ENCODE measurements around the gene ANK3.

Gene ANK3

GRCh38 chr10:60207894-60208293 is 181.8 kb downstream of the ANK3 start:
- DNase-seq: no peak

DNA sequence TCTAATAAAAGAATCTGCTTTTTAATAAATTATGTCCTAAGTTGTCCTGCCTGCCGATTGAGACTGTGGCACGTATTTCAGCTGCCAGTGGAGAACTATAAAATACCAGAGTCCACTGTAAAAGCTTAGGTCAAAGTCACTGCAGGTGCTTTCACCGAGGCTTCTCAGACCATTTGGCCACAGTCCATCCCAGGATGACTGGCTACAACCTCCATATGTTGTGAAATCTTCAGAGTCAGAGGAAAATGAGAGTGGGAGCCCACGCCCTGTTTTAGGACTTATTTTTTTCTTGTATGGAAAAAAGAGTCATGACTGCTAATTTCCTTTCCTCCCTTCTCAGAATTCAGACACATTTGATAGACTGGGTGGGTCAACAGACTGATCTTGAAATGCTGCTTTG is 182.9 kb downstream of the ANK3 start:
- no peak for DNase-seq

DNA sequence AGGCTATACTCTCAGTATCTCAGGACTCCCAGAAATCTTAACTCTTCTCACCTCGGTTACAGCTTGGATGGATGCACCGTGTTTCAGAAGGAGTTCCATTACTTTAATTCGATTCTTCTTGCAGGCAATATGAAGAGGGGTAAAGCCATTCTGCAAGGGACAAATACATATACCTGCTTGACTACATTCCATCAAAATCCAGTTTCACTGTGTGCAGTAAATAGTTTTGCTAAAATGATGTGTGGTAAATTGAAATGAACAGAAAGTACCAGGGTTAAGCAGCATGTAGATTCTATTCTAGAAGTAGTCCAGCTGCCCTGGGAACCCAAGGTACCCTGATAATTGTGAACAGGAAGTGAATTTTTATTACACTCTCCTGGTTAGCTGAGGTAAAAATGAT is 183.9 kb downstream of the ANK3 start:
- no peak for DNase-seq

DNA sequence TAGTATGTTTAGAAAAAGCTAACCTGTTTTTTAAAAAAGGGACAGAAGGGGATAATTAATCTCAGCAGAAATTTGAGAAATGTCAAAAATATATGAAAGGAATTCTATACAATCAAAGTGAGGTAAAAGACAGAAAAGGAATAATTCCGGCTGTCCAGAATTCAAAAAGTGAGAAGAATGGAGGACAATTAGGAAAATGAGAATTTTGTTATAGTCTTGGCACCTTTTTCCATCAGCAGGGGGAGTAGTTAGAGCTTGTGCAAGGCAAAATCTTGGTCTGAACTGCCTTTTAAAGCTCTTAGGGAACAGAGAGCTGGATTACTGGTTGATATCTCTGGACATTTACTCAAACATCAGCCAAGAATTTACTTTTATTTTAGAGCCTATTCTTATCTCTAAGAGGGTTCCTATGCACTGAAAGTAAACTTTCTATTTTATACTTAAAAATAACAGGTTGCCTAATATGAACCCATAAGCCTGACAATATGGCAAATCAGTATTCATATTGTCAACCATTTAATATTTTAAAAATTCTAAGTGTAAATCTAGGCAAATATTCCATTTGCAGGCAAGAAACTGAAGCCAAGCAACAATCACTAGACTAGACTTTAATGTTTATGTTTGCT is 185.6 kb downstream of the ANK3 start:
- DNase-seq: no peak

DNA sequence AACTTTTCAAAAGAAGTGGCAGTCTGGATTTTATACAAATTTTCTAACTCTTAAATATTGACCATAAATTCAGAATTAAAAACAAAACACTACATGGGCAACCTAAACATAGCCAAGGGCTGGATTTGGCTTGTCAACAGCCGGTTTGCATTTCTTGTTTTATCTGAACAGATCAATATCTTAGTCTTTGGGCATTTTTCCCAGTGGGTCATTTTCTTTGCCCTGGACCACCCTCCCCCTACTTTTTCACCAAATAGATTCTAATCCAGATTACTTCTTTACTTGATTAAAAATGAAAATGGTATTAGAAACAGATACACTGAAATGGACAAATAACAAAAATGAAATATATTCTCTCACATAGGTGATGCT is 189.0 kb downstream of the ANK3 start:
- DNase-seq: no peak

GRCh38 chr10:60200012-60200681 is 189.5 kb downstream of the ANK3 start:
- DNase-seq: no peak

DNA sequence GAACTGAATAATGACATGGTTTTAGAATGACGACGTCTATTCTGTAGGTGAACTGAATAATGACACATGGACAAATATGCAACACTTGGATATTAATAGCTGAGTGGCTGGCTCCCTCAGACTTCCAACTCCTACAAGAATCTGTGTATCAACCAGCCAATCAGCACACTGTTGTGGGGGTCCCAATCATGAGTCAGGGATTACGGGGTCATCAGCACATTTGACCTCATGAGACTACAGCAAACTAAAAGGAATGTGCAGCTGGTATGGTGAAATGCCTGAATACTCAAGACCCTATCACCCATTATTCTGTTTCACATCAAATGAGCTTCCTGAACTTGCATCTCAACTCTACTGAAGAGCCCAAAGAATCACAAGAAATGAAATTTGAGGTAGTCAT is 192.5 kb downstream of the ANK3 start:
- no peak for DNase-seq

GRCh38 chr10:60194421-60194820 is 195.3 kb downstream of the ANK3 start:
- no peak for DNase-seq

GRCh38 chr10:60192946-60193345 is 196.7 kb downstream of the ANK3 start:
- DNase-seq: no peak

DNA sequence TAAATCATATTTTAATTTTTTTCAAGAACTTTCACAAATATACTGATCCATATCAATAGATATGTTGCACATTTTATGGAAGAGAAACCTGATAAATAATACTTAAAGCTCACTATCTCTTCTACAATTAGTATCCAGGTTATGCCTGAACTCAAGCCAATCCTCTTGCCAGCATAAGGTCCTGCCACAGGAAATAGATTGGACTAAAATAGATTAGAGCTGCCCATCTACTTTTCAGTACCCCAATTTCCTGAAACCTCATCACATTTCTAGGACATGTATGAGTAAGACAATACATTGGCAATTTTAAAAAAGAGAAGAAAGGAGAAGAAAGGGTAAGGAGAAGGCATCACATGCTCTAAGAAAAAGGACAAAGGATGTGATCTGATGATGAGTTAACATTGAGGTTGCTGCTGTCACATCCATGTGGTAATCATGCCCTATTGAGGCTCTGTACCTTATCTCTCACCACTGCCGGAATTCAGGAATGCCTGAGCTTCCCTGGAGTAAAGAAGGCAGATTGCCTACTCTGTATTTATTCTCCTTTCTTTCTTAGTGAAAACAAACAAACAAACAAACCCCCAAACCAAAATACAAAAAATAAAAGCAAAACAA is 199.7 kb downstream of the ANK3 start:
- DNase-seq: no peak

GRCh38 chr10:60188548-60188947 is 201.1 kb downstream of the ANK3 start:
- DNase-seq: no peak

- no peak for DNase-seq
Observed at GRCh38 chr10:60187691-60188090, 202.0 kb downstream of the ANK3 start.

DNA sequence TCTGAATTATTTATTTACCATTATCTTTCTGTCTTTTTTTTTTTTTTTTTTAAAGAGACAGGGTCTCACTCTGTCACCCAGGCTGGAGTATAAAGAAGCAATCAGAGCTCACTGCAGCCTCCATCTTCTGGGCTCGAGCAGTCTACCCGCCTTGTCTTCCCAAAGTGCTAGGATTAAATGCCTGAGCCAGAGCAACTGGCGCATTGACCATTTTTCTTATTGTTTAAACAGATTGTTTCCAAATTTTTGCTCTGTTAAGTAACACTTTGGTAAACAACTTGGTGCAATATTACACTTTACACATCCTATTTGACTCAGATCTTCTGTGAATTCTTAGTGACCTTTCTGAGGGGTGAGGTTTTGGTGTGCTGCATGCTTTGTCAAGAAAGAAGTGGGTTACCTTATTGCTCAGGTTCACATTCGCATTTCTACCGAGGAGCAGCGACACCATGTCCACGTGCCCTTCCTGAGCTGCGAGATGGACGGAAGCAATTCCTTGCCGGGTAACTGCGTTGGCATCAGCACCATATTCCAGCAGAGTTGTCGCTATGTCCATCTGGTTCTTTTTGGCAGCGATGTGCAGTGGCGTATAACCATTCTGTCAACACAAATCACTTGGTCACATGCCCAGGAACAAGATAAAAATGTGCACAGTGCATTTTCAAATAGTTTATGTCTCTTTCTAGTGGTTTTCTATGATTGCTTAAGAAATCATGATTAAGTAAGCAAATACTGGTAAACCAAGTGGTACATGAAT is 203.2 kb downstream of the ANK3 start:
- DNase-seq: no peak

- DNase-seq: no peak
Observed at GRCh38 chr10:60185421-60185820, 204.3 kb downstream of the ANK3 start.

- DNase-seq: no peak
Observed at GRCh38 chr10:60182691-60183090, 207.0 kb downstream of the ANK3 start.

- no peak for DNase-seq
Observed at GRCh38 chr10:60176925-60177324, 212.8 kb downstream of the ANK3 start.

DNA sequence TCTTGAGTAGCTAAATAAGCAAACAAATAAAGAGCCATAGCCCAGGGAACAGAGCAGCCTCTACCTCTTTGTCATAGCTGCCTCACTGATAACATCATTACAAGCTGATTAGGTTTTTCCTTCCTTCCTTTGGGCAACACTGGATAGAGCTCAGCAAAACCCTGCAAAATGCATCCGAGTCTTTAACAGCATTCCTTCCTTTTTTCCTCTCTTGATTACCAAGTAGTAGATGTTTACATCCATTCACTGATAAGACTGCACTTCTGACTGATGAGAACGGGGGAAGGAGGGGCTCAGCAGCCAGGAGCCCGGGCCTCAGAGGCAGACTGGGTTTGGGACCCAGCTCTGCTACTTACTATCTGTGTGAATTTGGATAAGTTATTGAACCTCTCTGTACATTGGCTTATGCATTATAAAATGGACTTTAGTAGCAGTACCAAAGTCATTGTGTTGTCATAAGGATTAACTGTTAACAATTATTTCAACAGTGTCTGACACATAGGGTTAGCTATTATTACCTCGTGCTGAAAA is 214.2 kb downstream of the ANK3 start:
- DNase-seq: no peak

DNA sequence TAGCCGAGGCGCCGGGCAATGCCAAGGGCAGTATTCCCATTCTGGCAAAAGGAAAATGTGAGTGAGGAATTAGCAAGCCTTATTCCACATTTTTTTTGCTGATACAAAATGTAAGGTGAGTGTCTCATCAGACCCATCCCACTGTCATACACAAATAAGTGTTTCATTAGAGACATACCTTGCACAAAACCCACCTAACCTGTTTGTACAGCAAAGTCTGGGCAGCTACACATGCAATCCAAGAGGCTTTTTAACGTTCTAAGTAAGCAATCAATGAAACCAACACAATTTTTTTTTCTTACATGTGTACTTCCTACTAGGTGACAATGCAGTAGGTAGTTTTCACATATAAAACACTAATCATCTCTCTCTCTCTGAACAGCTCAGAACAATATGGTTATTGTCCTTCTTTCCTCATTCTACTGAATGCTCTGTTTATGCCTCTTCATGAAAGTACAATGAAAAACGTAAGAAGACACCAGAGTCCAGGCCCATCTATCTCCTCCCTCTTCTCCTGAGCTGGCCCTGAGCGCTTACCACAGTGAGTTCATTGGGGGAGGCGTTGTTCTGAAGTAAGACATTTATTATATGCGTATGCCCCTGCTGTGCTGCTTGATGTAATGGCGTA is 217.2 kb downstream of the ANK3 start:
- DNase-seq: no peak

- no peak for DNase-seq
Observed at GRCh38 chr10:60171436-60172013, 218.2 kb downstream of the ANK3 start.

DNA sequence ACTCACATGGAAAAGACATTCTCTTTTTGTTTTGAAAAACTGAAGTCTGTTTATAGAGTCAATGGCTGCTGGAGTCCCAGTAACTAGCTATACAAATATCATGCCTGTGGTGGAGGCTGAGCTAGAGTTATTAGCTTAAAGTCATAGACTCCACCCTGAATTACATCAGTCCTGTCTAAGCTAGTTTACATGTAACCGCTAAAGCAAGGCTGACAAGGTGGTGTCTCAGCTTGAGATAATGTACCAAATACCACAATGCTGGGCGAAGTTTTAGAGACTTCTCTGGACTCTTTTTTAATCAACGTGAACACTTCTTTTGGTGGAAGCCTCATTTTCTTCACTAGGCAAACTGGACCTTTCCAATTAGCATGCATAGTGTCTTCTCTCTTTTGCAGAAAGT is 219.4 kb downstream of the ANK3 start:
- no peak for DNase-seq

DNA sequence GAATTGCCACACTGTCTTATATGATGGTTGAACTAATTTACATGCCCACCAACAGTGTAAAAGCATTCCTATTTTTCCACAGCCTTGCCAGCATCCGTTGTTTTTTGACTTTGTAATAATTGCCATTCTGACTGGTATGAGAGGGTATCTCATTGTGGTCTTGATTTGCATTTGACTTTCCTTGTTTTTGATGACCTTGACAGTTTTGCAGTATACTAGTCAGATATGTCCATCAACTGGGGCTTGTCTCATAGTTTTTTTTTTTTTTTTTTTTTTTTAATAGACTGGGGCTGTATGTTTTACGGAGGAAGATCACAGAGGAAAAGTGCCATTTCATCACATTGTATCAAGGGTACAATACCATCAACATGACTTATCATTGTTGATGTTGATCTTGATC is 220.6 kb downstream of the ANK3 start:
- DNase-seq: no peak

DNA sequence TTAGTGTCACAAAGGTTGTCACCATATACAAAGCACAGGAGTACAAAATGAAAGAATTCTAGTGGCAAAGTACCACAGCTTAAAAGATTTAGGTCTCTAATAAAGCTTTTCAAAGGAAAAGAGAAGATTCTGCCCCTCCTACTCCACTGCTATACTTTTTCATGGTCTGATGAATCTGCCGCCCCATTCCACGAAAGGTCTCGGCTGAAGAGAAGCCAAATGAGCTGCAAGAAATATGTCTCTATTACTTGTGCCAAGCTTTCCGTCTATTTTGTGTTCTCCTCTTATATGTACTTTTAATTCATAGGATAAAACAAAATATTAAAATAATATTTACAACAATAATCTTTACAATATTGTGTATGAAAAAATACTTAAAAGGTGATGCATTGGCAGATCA is 222.6 kb downstream of the ANK3 start:
- no peak for DNase-seq

DNA sequence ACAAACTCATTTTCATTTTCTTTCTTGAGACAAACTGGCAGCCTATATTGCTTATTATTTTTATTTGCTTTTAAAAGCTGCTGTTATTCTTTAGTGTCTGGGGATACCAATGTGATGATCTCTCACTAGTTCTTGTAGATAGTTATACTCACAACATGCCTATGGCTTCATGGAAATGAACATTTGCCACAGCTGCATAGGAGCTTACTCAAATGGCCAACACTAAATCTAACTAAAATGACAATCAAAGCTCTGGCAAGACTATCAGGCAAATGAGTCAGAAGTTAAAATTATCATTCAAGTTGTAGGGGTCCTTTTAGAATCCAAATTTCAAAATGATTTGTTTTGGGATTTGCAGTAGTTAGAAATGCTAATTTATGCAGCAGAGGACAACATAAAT is 225.9 kb downstream of the ANK3 start:
- DNase-seq: no peak
